Neural progenitor cell (in vitro differentiated cells): ENCODE results near the gene EPN1.

Experiments
- CTCF ChIP-seq: fragments of 200-600 bp; sonication (generic); IDR thresholded peaks from 2 replicates; pipeline ENCODE4 v1.5.1; 2017; ENCODE audit warnings: antibody characterized with exemption, mild to moderate bottlenecking
- EZH2 ChIP-seq: fragments of 200-600 bp; sonication (generic); IDR thresholded peaks from 2 replicates; pipeline ENCODE4 v1.6.1; 2017; ENCODE audit warnings: antibody characterized with exemption, mild to moderate bottlenecking, moderate library complexity

GRCh38 chr19:55638864-55639359 lies 36.1 kb upstream of the EPN1 start:
- TF ChIP-seq CTCF (peak; percentile 55), EZH2 (no peak)
